Neural crest cell (in vitro differentiated cells): ENCODE results near the gene FGF11. TPM values are rescaled to one million over a fixed set of nuclear protein-coding genes. Genes with fewer than 3 reads are reported as not detected.
A peak's percentile ranks its signal among the peaks of the same experiment; 100 is the strongest.

Experiments used
- DNase-seq: peaks from one replicate; pipeline ENCODE4 v3.0.0; 2021; ENCODE audit warnings: low read depth, mixed read lengths, low spot score
- H3K27ac Mint-ChIP-seq: one replicate; pipeline ENCODE4 v1.8.0; 2021; ENCODE audit warnings: mild to moderate bottlenecking, mixed read lengths; ENCODE audit not compliant: unreplicated experiment
- H3K27me3 Mint-ChIP-seq: 2 replicates; pipeline ENCODE4 v1.8.0; 2021; ENCODE audit warnings: low read depth, mild to moderate bottlenecking, mixed read lengths
- H3K36me3 Mint-ChIP-seq: 2 replicates; pipeline ENCODE4 v1.8.0; 2021; ENCODE audit warnings: low read depth, mild to moderate bottlenecking, mixed read lengths
- H3K4me1 Mint-ChIP-seq: 2 replicates; pipeline ENCODE4 v1.8.0; 2021; ENCODE audit warnings: mixed read lengths
- H3K4me3 Mint-ChIP-seq: one replicate; pipeline ENCODE4 v1.8.0; 2021; ENCODE audit warnings: mild to moderate bottlenecking, mixed read lengths
- H3K9me3 Mint-ChIP-seq: 2 replicates; pipeline ENCODE4 v1.8.0; 2021; ENCODE audit warnings: mixed read lengths
- total RNA-seq: library from RNA; stranded (reverse); gene quantifications from 2 replicates; pipeline ENCODE4 v1.2.1, GENCODE V29; 2021
- TF ChIP-seq, protein P1 (sequence below): fragments of 200-600 bp; sonication (generic); conservative IDR thresholded peaks from 2 replicates; pipeline ENCODE4 v1.5.0; 2021; ENCODE audit warnings: antibody characterized with exemption, mild to moderate bottlenecking

FGF11 gene
- total RNA-seq, 1 donor from 2014 or later, result 6.0 TPM

DNA sequence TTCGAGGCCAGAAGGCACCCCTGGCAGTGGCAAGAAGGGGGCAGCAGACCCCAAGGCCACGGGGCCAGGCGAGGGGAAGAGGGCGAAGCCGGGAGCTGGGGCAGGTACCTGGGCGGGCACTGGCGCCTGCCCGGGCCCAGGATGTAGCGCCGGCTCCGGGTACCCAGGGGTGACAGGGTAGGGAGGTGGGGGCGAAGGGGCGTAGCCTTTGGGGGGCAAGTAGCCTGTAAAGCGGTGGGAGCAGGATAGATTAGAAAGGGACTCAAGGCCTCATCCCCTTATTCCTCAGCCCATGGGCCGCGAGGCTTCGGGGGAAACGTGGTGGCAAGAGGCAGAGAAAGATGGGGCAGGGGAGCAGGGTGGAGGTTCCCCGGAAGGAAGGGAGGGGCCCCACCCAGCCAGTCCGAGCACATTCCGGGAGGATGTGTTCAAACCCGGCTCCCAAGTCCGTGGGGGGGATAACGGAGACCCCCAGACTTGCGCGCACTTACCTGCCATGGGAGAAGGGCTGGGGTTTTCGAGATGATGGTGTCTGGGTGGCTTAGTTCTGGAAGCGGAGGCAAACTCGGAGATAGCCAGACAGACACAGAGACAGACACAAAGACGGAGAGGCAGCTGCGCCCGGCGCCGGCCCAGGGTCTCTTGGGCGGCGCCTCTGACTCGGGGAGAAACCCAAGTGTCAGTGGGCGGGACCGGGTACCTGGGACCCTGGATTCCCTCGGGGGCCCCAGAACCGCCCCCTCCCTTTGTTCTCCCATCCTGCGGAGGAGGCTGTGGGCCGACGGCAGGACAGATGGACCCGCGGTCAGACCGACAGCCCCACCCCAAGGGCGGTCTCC, 45.5 kb upstream of the FGF11 start:
- no peaks in the 10 kb centered on the region for H3K36me3 Mint-ChIP-seq
- no peak for DNase-seq
- peaks cover 15% of the 10 kb centered on the region for H3K4me1 Mint-ChIP-seq
- H3K27me3 Mint-ChIP-seq, result no peaks in the 10 kb centered on the region
- H3K4me3 Mint-ChIP-seq, result peak overlapping the region; percentile 88
- peak overlapping the region; percentile 50 for H3K27ac Mint-ChIP-seq
- TF ChIP-seq, protein P1, sequence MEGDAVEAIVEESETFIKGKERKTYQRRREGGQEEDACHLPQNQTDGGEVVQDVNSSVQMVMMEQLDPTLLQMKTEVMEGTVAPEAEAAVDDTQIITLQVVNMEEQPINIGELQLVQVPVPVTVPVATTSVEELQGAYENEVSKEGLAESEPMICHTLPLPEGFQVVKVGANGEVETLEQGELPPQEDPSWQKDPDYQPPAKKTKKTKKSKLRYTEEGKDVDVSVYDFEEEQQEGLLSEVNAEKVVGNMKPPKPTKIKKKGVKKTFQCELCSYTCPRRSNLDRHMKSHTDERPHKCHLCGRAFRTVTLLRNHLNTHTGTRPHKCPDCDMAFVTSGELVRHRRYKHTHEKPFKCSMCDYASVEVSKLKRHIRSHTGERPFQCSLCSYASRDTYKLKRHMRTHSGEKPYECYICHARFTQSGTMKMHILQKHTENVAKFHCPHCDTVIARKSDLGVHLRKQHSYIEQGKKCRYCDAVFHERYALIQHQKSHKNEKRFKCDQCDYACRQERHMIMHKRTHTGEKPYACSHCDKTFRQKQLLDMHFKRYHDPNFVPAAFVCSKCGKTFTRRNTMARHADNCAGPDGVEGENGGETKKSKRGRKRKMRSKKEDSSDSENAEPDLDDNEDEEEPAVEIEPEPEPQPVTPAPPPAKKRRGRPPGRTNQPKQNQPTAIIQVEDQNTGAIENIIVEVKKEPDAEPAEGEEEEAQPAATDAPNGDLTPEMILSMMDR, result no peak
- no peaks in the 10 kb centered on the region for H3K9me3 Mint-ChIP-seq

DNA sequence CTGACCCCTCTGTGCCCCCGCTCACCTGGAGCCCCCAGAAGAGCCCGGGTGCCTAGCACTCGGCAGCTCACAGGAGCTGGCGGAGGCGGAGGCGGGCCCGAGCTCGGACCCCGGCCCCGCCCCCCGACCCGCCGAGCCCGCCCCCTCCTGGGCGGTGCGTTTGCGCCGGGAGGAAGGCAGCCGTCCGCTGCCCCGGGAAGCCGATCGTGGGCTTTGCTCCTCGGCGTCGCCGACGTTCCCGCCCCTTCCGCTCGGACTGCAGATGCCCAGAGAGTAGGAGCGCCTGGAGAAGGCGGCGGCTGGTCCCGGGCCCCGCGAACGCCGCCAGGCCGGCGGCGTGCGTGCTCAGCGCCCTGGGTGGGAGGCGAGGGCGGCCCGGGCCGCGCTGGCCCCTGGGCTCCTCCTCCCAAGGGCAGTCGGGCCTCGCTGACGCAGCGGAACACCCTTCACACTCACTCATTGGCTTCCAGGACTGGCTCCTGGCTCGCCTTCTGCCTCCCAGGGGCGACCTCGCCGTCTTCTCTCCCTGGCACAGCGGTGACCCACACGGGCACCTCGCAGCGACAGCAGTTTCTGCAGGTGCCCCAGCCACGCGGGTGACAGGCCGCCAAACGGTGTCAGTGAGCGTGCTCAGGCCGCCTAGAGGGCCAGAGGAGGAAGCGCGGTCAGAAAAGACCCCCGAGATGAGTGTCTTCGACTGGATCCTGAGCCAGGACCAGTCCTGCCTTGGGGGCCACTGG, 44.7 kb upstream of the FGF11 start, which contains the start of gene PLSCR3:
PLSCR3 (minus strand) TSS at position 74 of the 740 bp plus-strand sequence. CDS start 415 bp downstream, outside the sequence.
- Mint-ChIP-seq H3K4me3 (peak within 1 kb of the TSS; percentile 88), H3K36me3 (no peaks in the 10 kb centered on the region)

DNA sequence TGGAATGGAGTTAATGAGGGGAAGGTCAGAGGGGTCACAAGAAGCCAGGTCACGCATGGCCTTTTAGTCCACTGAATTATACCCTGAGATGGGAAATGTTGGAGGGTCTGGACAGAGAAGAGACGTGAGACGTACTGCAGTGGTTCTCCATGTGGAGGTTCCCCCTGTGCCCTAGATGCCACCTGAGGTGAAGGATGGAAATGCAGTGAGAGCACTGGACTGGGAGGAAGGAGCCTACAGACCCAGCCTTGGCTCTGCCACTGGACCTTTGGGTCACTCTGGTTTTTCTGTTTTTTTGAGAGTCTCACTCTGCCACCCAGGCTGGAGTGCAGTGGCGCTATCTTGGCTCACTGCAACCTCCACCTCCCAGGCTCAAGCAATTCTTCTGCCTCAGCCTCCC, 43.2 kb upstream of the FGF11 start:
- no peaks in the 10 kb centered on the region for H3K9me3 Mint-ChIP-seq
- no peaks in the 10 kb centered on the region for H3K27me3 Mint-ChIP-seq
- TF ChIP-seq, protein P1, result no peak
- no peak for DNase-seq
- no peak overlapping the region for H3K27ac Mint-ChIP-seq
- peaks cover 20% of the 10 kb centered on the region for H3K4me1 Mint-ChIP-seq
- H3K36me3 Mint-ChIP-seq, result no peaks in the 10 kb centered on the region
- H3K4me3 Mint-ChIP-seq, result peak overlapping the region; percentile 41

More for the DNA sequence above, 44.7 kb upstream of the FGF11 start, which contains the start of gene PLSCR3:
- peak within 1 kb of the TSS; percentile 92 for H3K27ac Mint-ChIP-seq
- DNase-seq, result peak; percentile 81
- no peaks in the 10 kb centered on the region for H3K27me3 Mint-ChIP-seq
- peaks cover 17% of the 10 kb centered on the region for H3K4me1 Mint-ChIP-seq
- TF ChIP-seq, protein P1, result peak; percentile 64
- H3K9me3 Mint-ChIP-seq, result no peaks in the 10 kb centered on the region

DNA sequence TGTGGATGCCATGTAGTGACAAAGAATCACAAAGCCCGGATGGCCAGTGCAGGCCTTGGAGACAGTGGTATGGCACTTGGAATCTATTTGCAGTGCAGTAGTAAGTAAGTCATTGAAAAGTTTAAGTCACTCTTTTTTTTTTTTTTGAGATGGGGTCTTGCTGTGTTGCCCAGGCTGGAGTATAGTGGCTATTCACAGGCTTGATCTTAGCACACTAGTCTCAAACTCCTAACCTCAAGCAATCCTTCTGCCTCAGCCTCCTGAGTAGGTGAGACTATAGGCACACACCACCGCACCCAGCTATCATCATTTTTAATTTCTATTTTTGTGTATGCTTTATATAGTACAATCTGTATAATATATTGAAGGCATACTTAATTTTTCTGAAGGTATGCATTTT, 40.7 kb upstream of the FGF11 start:
- peaks cover 3% of the 10 kb centered on the region for H3K36me3 Mint-ChIP-seq
- H3K4me1 Mint-ChIP-seq, result peaks cover 32% of the 10 kb centered on the region
- H3K4me3 Mint-ChIP-seq, result peak overlapping the region; percentile 71
- no peak for DNase-seq
- TF ChIP-seq, protein P1, result no peak
- H3K9me3 Mint-ChIP-seq, result no peaks in the 10 kb centered on the region
- H3K27me3 Mint-ChIP-seq, result no peaks in the 10 kb centered on the region
- no peak overlapping the region for H3K27ac Mint-ChIP-seq

DNA sequence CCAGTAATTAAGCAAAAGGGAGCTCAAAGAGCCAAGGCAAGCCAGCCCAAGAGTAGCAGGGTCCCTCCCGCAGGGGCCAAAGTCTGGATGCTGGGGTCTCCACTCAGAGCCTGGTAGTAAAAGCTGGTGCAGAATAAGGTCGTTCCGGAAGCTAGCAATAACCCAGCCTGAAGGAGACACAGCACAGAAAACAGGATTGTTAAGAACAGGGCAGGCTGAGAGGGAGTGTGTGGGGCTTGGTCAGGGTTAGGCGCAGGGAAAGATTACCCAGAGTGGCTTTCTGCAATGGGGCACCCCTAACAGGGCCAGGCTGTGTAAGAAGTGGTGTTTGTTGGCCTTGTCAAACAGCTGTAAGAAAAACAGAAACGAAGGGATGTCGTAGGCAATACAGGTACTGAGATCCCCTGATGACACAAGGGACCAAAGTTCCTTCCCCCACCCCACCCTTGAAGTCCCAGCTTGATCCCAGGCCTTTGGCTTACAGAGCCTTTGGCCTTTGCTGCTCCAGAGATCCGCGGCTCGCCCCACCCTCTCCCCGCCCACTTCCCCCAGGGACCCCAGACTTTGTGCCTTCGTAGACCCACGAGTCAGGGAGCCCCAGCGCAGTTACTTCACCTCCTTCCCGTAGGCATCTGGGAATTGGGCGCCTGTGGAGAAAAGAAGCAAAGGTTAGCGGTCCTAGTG, 36.1 kb upstream of the FGF11 start:
- peaks cover 3% of the 10 kb centered on the region for H3K36me3 Mint-ChIP-seq
- H3K4me1 Mint-ChIP-seq, result peaks cover 48% of the 10 kb centered on the region
- peak overlapping the region; percentile 92 for H3K27ac Mint-ChIP-seq
- no peaks in the 10 kb centered on the region for H3K27me3 Mint-ChIP-seq
- DNase-seq, result peak; percentile 34
- H3K9me3 Mint-ChIP-seq, result no peaks in the 10 kb centered on the region
- H3K4me3 Mint-ChIP-seq, result peak overlapping the region; percentile 97
- TF ChIP-seq, protein P1, result no peak
